HG03045 (cell line): ENCODE measurements around the gene SELE.
"Not testable (repeated sequence)": the region's sequence is repeated elsewhere in the genome, so short reads cannot be mapped to it uniquely, and the experiment has no call there.

Source experiments
- ATAC-seq: cut with Tn5 transposase; IDR thresholded peaks from one replicate; pipeline ENCODE4 v1.9.1; 2021; ENCODE audit warnings: mild to moderate bottlenecking, moderate library complexity; ENCODE audit not compliant: unreplicated experiment

SELE gene

GRCh38 chr1:169723763-169724162, 10.1 kb downstream of the SELE start:
- no peak for ATAC-seq

DNA sequence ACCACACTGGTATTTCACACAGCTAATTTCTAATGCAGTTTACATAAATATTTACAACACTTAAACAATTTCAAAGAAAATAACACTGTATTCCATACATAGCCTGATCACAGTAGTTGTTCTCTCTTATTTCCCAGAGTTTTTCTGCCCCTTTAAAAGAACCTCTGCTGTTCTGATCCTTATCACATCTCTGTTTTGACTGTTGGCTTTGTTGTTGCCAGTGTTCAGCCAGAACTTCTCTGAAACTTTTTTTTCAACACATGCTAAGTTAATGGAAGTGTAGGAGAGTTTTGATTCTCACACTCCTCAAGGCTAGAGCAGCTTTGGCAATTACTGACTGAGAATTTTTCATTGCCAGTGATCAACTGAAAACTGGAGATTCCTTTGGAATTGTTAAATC, 11.1 kb downstream of the SELE start:
- no peak for ATAC-seq

GRCh38 chr1:169715100-169715499, 18.8 kb downstream of the SELE start:
- ATAC-seq, result not testable (repeated sequence)

GRCh38 chr1:169713090-169713489, 20.8 kb downstream of the SELE start:
- not testable (repeated sequence) for ATAC-seq

GRCh38 chr1:169712309-169712631, 21.6 kb downstream of the SELE start:
- no peak for ATAC-seq

GRCh38 chr1:169711469-169712308, 22.2 kb downstream of the SELE start, which contains the start of gene SELL:
Gene SELL (minus strand): TSS chr1:169711620. CDS start chr1:169711498, 122 bp downstream.
- peak; percentile 77 for ATAC-seq

GRCh38 chr1:169708647-169709046, 25.2 kb downstream of the SELE start:
- ATAC-seq, result no peak

DNA sequence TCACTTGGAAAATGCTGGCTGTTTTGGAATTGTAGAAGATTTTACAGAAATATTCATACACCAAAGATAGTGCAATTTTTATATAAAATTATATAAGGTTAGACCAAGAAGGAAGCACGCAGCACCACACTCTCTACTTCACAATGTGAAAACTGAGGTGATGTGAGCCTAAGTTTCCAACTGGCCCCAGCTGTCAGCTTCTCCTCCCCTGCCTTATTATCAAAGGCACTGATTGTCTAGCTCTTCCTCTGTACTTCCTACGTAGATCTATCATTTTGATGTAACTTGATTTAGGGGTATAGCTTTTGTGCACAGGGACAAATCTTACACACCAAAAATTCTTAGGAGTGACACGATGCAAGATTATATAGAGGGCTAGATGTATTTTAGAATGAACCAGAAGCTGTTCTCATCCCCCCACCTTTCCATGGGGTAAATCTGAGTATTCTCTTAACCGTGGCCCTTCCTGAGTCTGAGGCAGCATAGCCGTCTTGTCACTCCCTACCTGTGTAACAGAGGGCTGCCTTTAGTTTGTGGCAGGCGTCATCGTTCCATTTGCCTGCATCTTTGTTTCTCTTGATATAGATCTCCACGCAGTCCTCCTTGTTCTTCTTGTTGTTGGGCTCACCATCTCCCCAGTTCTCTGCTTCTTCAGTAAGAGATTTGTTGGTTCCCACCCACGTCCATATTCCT, 25.8 kb downstream of the SELE start:
- no peak for ATAC-seq

- ATAC-seq, result no peak
Measured at GRCh38 chr1:169704797-169705196, 29.1 kb downstream of the SELE start.

- ATAC-seq, result no peak
Measured at GRCh38 chr1:169701261-169702005, 32.4 kb downstream of the SELE start.

DNA sequence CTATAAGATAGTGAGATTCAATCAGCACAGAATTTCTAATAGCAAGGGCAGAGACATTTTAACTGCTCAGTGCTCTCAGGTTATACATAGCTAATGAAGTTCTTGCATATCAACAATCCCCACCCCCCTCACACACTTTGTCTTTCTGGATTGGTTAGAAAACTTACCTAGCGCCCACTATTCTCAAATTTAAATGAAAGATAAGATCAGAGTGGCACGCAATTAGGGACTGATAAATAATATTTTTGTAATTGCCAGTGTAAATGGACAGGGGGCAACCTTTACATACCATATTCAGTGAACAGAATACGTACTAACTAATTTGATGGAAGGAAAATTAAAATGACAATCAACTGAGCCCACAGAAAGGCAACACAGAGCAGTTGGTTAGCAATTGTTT, 34.2 kb downstream of the SELE start:
- ATAC-seq, result no peak

DNA sequence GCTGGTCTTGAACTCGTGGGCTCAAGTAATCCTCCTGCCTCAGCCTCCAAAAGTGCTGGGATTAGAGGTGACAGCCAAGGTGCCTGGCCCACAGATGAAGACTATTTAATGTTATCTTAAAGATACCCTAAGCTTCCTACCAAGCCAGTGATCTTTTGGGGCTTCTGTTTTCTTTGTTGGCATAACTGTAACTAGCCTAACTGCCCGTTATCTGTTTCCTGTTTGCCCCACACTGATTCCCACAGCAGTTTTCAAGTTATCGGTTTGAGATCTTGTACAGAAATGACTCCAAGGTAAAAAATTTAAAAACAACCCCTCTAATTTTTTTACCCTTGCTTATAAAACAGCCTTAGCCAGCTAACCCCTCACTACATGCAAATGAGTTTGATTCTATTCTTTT, 34.9 kb downstream of the SELE start:
- ATAC-seq, result no peak

DNA sequence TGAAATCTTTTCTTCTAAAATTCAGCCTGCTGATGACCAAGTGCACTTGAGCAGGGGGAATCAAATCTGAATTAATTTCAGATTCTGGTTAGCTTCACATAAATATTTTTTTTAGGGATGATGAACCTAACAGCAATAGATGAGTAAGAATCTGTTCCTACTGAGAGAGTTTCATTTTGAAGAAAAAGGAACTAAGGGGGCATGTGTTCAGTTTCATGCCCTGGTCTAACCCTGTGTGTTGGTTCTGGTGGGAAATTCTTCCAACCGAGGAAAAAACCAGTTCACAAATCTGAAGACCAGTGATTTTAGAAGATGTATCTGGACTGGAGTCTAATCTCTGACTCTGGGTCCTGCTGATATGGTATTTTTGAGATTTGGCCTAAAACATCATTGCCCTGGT, 36.1 kb downstream of the SELE start:
- ATAC-seq, result peak; percentile 49

DNA sequence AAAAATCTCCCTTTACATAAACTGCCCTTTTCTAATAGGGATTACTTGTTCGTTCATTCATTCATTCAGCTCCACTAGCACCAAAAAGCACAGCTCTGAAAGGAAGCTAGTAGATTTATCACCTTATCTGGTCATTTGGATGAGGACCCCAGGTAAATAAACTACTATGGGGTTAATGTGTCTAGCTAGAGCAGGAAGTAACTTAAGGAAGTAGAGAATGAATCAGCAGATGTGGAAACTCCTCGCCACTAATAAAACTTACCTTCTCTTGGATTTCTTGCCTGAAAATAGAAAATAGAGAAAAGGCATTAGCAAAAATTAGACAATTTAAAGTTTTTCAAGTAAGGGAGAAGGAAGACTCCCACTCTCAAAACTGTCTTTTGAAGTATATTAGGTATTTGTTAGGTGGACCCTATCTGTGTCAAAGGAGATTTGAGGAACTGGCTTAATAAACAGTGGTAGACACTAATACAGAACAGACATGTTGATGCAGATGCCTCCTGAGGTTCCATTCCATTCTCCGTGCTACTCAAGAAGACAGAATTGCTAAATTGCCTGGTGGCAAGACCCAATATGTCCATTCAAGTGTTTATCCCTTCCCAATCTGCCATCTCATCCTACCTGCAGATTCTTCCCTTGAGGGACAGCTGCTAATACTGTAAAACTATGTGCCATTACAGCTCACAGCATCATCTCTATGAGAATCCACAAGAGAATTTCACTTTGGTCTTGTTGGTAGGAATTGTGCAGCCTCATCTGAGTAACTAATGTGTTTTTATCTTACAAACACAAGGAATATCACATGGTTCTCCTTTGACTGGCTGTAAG, 37.4 kb downstream of the SELE start:
- ATAC-seq, result no peak

GRCh38 chr1:169694304-169695075, 39.4 kb downstream of the SELE start:
- peak; percentile 34 for ATAC-seq

- ATAC-seq, result peak; percentile 53
Measured at GRCh38 chr1:169692756-169693460, 41.0 kb downstream of the SELE start.

- ATAC-seq, result no peak
Measured at GRCh38 chr1:169690489-169690888, 43.4 kb downstream of the SELE start.

GRCh38 chr1:169689395-169689794, 44.5 kb downstream of the SELE start:
- ATAC-seq, result no peak

DNA sequence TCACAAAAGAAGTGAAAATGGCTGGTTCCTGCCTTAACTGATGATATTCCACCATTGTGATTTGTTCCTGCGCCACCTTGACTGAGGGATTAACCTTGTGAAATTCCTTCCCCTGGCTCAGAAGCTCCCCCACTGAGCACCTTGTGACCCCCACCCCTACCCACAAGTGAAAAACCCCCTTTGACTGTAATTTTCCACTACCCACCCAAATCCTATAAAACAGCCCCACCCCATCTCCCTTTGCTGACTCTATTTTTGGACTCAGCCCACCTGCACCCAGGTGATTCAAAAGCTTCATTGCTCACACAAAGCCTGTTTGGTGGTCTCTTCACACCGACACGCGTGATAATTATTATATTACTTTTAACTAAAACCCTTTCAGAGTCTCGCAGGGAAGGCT, 45.5 kb downstream of the SELE start:
- ATAC-seq, result not testable (repeated sequence)
